ENCODE measurements around the gene CFAP161. TPM values are rescaled to one million over a fixed set of nuclear protein-coding genes. Genes with fewer than 3 reads are reported as not detected.

Gene CFAP161
- total and polyA plus RNA-seq, 4 donors, result 2.4 to 11.2 (median 3.9) TPM

- H3K4me3 ChIP-seq, result no peak overlapping the region
- WGBS, 2 donors, result 72 to 80% methylated on average over 5 of the region's 5 CpGs
Measured at GRCh38 chr15:81097890-81098280, 36.2 kb upstream of the CFAP161 start.

GRCh38 chr15:81098349-81098748 is 35.7 kb upstream of the CFAP161 start:
- no peak for TF ChIP-seq CTCF (IDR thresholded peaks at IDR 0.05; ENCODE audit: control extremely low read depth, extremely low read depth)
- Histone ChIP-seq H3K4me1 (ENCODE audit: control insufficient read depth in 5 of 5, insufficient read depth in 5 of 5, low read length in 5 of 5) (peaks cover 0 to 15% (median 0%) of the 10 kb centered on the region in 5 donors), H3K36me3 (ENCODE audit: control insufficient read depth in 4 of 4, insufficient read depth in 4 of 4, low read length in 4 of 4) (no peaks in the 10 kb centered on the region), H3K4me3 (no peak overlapping the region), H3K9me3 (ENCODE audit: control insufficient read depth in 4 of 4, insufficient read depth in 3 of 4, low read length in 3 of 4) (peaks cover 0 to 2% (median 0%) of the 10 kb centered on the region in 4 donors), H3K9ac (ENCODE audit: insufficient read depth in 1 of 2, low read length in 2 of 2) (no peak overlapping the region), H3K27me3 (ENCODE audit: control insufficient read depth in 3 of 3, insufficient read depth in 3 of 3, low read length in 2 of 3) (peaks cover 0 to 8% (median 0%) of the 10 kb centered on the region in 3 donors), H3K27ac (ENCODE audit: low read depth in 1 of 2, low read length in 1 of 2) (peak overlapping the region; percentile 17 to 56)
- DNase-seq (no peak), ATAC-seq (ENCODE audit: insufficient read depth, low FRiP score) (no peak)
- 55 to 70% methylated on average over 4 of the region's 4 CpGs for WGBS, 2 donors

More at GRCh38 chr15:81097890-81098280, 36.2 kb upstream of the CFAP161 start:
- Histone ChIP-seq H3K27ac (ENCODE audit: low read depth in 1 of 2, low read length in 1 of 2) (peak overlapping the region; percentile 17 to 56), H3K9me3 (ENCODE audit: control insufficient read depth in 4 of 4, insufficient read depth in 3 of 4, low read length in 3 of 4) (peaks cover 0 to 2% (median 0%) of the 10 kb centered on the region in 4 donors), H3K4me1 (ENCODE audit: control insufficient read depth in 5 of 5, insufficient read depth in 5 of 5, low read length in 5 of 5) (peaks cover 0 to 15% (median under 1%) of the 10 kb centered on the region in 5 donors), H3K27me3 (ENCODE audit: control insufficient read depth in 3 of 3, insufficient read depth in 3 of 3, low read length in 2 of 3) (peaks cover 0 to 10% (median 0%) of the 10 kb centered on the region in 3 donors), H3K36me3 (ENCODE audit: control insufficient read depth in 4 of 4, insufficient read depth in 4 of 4, low read length in 4 of 4) (no peaks in the 10 kb centered on the region), H3K9ac (ENCODE audit: insufficient read depth in 1 of 2, low read length in 2 of 2) (no peak overlapping the region)
- DNase-seq (no peak), ATAC-seq (ENCODE audit: insufficient read depth, low FRiP score) (no peak)
- TF ChIP-seq CTCF (IDR thresholded peaks at IDR 0.05; ENCODE audit: control extremely low read depth, extremely low read depth), result no peak

- H3K27me3 ChIP-seq (ENCODE audit: control insufficient read depth in 3 of 3, insufficient read depth in 3 of 3, low read length in 2 of 3), result peaks cover 0 to 8% (median 0%) of the 10 kb centered on the region in 3 donors
- peak in 2 of 3 donors; percentile 32 to 50 for DNase-seq
- peak; percentile 38 for ATAC-seq (ENCODE audit: insufficient read depth, low FRiP score)
- H3K9ac ChIP-seq (ENCODE audit: insufficient read depth in 1 of 2, low read length in 2 of 2), result no peak overlapping the region
- peaks cover 0 to 15% (median 0%) of the 10 kb centered on the region in 5 donors for H3K4me1 ChIP-seq (ENCODE audit: control insufficient read depth in 5 of 5, insufficient read depth in 5 of 5, low read length in 5 of 5)
- 10 to 27% methylated on average over 13 of the region's 13 CpGs for WGBS, 2 donors
- peaks cover 0 to 2% (median 0%) of the 10 kb centered on the region in 4 donors for H3K9me3 ChIP-seq (ENCODE audit: control insufficient read depth in 4 of 4, insufficient read depth in 3 of 4, low read length in 3 of 4)
- TF ChIP-seq CTCF (IDR thresholded peaks at IDR 0.05; ENCODE audit: control extremely low read depth, extremely low read depth), result no peak
- H3K4me3 ChIP-seq, result no peak overlapping the region
- H3K27ac ChIP-seq (ENCODE audit: low read depth in 1 of 2, low read length in 1 of 2), result no peak overlapping the region
- no peaks in the 10 kb centered on the region for H3K36me3 ChIP-seq (ENCODE audit: control insufficient read depth in 4 of 4, insufficient read depth in 4 of 4, low read length in 4 of 4)
Measured at GRCh38 chr15:81098861-81099651, 35.0 kb upstream of the CFAP161 start.

Measured in lung (tissue), 12 donors.